AG09319 (cell line): ENCODE results near the gene EIPR1.

Experiments
- DNase-seq: peaks from one replicate; pipeline ENCODE4 v3.0.0-alpha.2; 2010; ENCODE audit warnings: low read depth; ENCODE audit errors: extremely low read depth
- TF ChIP-seq, protein P1 (sequence below): IDR thresholded peaks from 2 replicates; pipeline ENCODE4 v1.5.1; 2011; ENCODE audit warnings: low read depth, mild to moderate bottlenecking, inconsistent platforms, low read length, moderate library complexity

The EIPR1 gene

DNA sequence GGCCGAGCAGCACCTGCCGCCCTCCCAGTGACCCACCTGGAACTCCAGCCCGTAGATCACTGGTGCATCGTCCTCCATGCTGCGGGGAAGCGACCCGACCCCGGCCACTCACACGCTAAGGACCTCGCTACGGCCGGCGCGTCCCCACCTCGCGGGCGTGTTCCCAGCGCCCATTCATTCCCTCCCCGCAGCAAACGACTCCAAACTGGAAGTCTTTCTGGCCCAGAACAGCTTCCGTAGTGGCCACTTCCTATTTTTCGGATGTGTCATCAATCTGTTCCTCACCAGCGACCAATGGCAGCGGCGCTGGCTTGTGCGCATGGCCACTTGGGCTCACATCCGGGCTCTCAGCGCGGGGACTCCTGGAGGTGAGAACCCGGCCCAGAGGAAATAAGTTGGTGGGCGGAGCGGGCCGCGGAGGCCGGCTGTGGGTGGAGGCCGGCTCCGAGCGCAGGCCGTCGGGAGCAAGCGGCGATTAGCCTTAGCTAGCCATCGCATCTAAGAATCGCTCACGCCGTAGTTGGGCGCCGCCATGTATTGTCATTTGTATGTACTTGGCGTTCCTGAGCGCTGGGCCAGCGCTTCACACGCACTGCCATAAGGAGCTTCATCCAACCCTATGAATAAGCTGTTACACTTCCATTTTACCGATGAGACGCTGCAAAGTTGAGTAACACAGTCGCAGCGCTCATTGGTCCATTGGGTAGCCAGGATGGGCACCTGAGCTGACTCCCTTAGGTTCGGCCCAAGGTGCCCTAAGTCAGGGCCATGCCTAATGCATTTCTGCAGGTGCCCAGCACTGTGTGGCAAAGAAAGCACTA lies at the start of gene EIPR1:
EIPR1 (minus strand) TSS at position 207 of the 821 bp plus-strand sequence; CDS start at position 78, 129 bp downstream.
- TF ChIP-seq, protein P1, sequence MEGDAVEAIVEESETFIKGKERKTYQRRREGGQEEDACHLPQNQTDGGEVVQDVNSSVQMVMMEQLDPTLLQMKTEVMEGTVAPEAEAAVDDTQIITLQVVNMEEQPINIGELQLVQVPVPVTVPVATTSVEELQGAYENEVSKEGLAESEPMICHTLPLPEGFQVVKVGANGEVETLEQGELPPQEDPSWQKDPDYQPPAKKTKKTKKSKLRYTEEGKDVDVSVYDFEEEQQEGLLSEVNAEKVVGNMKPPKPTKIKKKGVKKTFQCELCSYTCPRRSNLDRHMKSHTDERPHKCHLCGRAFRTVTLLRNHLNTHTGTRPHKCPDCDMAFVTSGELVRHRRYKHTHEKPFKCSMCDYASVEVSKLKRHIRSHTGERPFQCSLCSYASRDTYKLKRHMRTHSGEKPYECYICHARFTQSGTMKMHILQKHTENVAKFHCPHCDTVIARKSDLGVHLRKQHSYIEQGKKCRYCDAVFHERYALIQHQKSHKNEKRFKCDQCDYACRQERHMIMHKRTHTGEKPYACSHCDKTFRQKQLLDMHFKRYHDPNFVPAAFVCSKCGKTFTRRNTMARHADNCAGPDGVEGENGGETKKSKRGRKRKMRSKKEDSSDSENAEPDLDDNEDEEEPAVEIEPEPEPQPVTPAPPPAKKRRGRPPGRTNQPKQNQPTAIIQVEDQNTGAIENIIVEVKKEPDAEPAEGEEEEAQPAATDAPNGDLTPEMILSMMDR, result no peak; the same call in 1 of the 2 replicates

DNA sequence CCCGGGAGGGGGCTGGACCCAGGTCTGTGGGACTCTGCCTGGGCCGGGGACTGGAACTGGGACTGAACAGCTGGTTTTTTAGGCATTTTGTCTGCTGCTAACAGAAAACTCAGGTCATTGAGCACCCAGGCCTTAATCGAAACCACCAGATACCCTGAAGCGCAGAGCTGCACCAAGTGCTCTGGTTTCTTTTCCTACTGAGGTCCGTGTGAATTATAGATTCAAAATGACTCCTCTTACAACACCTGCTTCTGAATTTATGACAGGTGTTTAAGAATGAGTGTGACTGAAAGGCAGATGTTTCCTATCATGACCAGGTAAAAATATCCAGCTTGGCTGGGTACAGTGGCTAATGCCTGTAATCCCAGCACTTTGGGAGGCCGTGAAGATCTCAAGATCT lies 49.7 kb upstream of the EIPR1 start:
- TF ChIP-seq, protein P1, result no peak
- DNase-seq, result no peak

More for the DNA sequence above, at the start of gene EIPR1:
- peak; percentile 90 for DNase-seq

GRCh38 chr2:3426615-3427014 lies 49.0 kb upstream of the EIPR1 start:
- no peak for DNase-seq
- TF ChIP-seq, protein P1, result no peak

GRCh38 chr2:3424171-3424795 lies 46.7 kb upstream of the EIPR1 start:
- TF ChIP-seq, protein P1, result no peak
- DNase-seq, result no peak

GRCh38 chr2:3423492-3424170 lies 46.0 kb upstream of the EIPR1 start:
- no peak for DNase-seq
- TF ChIP-seq, protein P1, result peak; percentile 98

GRCh38 chr2:3422161-3422779 lies 44.7 kb upstream of the EIPR1 start:
- TF ChIP-seq, protein P1, result no peak
- no peak for DNase-seq
